ENCODE measurements around the gene KIDINS220.

Gene KIDINS220

GRCh38 chr2:8752385-8752784, 85.0 kb downstream of the KIDINS220 start:
- Histone ChIP-seq H3K4me3 (replicated peaks; ENCODE audit: low read depth, low read length) (no peak overlapping the region), H3K36me3 (ENCODE audit: control insufficient read depth, insufficient read depth, low read length) (peaks cover 2% of the 10 kb centered on the region), H3K27me3 (replicated peaks; ENCODE audit: control insufficient read depth, insufficient read depth, low read length) (no peaks in the 10 kb centered on the region)
- peak; percentile 26 for DNase-seq (ENCODE audit: extremely low read depth, insufficient read length)
- TF ChIP-seq, protein P1, sequence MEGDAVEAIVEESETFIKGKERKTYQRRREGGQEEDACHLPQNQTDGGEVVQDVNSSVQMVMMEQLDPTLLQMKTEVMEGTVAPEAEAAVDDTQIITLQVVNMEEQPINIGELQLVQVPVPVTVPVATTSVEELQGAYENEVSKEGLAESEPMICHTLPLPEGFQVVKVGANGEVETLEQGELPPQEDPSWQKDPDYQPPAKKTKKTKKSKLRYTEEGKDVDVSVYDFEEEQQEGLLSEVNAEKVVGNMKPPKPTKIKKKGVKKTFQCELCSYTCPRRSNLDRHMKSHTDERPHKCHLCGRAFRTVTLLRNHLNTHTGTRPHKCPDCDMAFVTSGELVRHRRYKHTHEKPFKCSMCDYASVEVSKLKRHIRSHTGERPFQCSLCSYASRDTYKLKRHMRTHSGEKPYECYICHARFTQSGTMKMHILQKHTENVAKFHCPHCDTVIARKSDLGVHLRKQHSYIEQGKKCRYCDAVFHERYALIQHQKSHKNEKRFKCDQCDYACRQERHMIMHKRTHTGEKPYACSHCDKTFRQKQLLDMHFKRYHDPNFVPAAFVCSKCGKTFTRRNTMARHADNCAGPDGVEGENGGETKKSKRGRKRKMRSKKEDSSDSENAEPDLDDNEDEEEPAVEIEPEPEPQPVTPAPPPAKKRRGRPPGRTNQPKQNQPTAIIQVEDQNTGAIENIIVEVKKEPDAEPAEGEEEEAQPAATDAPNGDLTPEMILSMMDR (IDR thresholded peaks at IDR 0.05; ENCODE audit: insufficient read depth, low read length, poor library complexity, severe bottlenecking) = no peak

DNA sequence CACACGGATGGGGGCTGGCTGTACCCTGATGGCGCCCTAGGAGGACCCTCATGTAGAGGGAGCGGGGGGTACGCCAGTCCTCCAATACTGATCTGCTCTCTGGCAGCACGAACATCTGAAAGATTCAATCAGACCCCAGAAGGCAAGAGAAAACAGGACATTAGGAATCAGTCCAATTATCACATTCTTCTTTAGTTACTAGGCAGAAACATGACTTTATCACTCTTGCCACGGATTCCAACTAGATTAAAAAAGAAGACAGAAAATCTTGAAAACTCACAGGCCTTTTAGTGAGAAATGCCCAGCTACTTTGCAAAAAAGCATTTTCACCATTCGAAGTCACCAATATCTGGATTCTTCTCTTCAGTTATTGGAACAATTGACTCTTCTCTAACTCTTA, 87.2 kb downstream of the KIDINS220 start:
- TF ChIP-seq, protein P1 (IDR thresholded peaks at IDR 0.05; ENCODE audit: insufficient read depth, low read length, poor library complexity, severe bottlenecking) = no peak
- Histone ChIP-seq H3K36me3 (ENCODE audit: control insufficient read depth, insufficient read depth, low read length) (peaks cover 3% of the 10 kb centered on the region), H3K27me3 (replicated peaks; ENCODE audit: control insufficient read depth, insufficient read depth, low read length) (no peaks in the 10 kb centered on the region), H3K4me3 (replicated peaks; ENCODE audit: low read depth, low read length) (no peak overlapping the region)
- DNase-seq (ENCODE audit: extremely low read depth, insufficient read length) = no peak

DNA sequence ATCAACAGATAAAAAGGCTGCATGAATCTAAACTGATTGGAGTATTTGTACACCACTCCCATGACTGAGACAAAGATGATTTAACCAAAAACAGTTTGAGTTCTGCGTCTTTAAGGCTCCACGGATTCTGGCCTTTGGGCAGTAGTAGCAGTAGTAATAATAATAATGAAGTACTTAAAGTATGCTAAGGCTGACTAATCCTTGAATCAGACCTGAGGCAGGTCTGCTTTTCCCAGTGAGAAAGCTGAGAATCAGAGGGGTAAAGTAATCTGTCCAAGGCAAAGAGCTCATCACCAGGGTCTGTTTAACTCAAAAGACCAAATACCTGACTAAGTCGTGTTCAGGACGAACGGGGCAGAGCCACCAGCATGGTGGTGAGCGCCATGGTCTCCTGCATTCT, 94.2 kb downstream of the KIDINS220 start:
- TF ChIP-seq, protein P1 (IDR thresholded peaks at IDR 0.05; ENCODE audit: insufficient read depth, low read length, poor library complexity, severe bottlenecking) = no peak
- no peak overlapping the region for H3K4me3 ChIP-seq (replicated peaks; ENCODE audit: low read depth, low read length)
- peaks cover 1% of the 10 kb centered on the region; the same call in 1 of the 2 replicates for H3K36me3 ChIP-seq (ENCODE audit: control insufficient read depth, insufficient read depth, low read length)
- no peaks in the 10 kb centered on the region for H3K27me3 ChIP-seq (replicated peaks; ENCODE audit: control insufficient read depth, insufficient read depth, low read length)
- no peak for DNase-seq (ENCODE audit: extremely low read depth, insufficient read length)

DNA sequence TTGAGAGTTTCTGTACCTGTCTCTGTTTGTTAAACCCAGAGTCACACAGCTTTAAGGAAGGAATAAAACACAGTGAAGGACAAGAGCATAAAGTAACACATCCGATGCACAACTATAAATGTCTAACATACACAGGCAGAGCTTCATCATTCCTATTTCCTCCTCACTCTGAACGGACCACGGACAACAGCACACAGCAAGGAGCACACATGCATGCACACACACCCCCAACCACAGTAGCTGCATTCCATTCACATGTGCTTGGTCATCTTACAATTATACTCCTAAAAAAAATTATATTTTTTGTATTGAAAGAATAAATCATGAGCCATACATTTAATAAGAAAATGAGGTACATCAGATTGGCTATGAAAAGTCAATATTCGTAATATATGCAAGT, 97.3 kb downstream of the KIDINS220 start:
- TF ChIP-seq, protein P1 (IDR thresholded peaks at IDR 0.05; ENCODE audit: insufficient read depth, low read length, poor library complexity, severe bottlenecking) = no peak
- Histone ChIP-seq H3K4me3 (replicated peaks; ENCODE audit: low read depth, low read length) (no peak overlapping the region), H3K36me3 (ENCODE audit: control insufficient read depth, insufficient read depth, low read length) (no peaks in the 10 kb centered on the region; the same call in 1 of the 2 replicates), H3K27me3 (replicated peaks; ENCODE audit: control insufficient read depth, insufficient read depth, low read length) (no peaks in the 10 kb centered on the region)
- DNase-seq (ENCODE audit: extremely low read depth, insufficient read length) = no peak

DNA sequence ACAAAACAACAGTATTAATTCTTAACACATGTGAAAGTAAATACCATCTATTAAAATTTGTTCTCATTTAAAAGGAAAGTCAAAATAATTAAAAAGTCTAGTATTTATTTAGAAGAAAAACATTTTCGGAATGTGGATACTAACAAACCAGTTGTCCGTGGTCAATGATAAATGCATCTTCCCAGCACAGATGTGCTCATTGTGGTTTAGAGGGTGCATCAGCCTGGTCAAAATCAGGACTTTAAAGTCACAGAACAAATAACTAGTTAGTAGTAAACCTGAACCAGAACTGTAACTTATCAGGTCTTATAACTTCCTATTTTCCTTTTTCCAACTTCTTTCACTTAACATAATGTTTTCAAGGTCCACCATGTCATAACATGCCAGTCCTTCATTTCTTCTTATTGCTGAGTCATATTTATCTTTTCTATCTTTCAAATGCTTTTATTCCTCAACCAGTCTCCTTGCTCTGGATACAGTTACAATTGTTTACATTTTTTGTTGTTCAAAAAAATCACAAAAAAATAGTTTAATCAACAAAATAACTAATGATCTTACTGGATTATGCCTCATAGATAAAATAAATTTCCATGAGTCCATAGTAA, 99.7 kb downstream of the KIDINS220 start:
- Histone ChIP-seq H3K4me3 (replicated peaks; ENCODE audit: low read depth, low read length) (no peak overlapping the region), H3K36me3 (ENCODE audit: control insufficient read depth, insufficient read depth, low read length) (peaks cover 5% of the 10 kb centered on the region), H3K27me3 (replicated peaks; ENCODE audit: control insufficient read depth, insufficient read depth, low read length) (no peaks in the 10 kb centered on the region)
- TF ChIP-seq, protein P1 (IDR thresholded peaks at IDR 0.05; ENCODE audit: insufficient read depth, low read length, poor library complexity, severe bottlenecking) = no peak
- no peak for DNase-seq (ENCODE audit: extremely low read depth, insufficient read length)

DNA sequence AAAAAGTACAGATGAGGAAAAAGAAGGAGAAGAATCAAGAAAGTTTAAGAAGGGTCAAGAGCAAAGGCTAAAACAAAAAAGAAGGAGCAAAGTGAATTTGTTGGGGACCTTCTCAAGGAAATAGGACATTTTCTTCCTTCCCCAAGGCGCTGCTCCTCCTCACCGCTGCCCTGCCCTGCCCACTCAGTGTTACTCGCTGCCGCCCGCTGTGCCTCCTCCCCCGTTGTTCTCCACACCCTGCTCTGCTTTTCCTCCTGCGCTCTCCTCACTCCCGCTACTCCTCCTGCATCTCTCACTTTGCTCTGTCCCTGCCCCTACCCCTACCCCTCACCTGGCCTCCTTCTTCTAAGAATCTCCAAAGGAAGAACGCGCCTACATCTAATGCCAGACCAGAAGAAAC, 104.8 kb downstream of the KIDINS220 start:
- H3K36me3 ChIP-seq (ENCODE audit: control insufficient read depth, insufficient read depth, low read length) = peaks cover 9% of the 10 kb centered on the region
- H3K4me3 ChIP-seq (replicated peaks; ENCODE audit: low read depth, low read length) = no peak overlapping the region
- DNase-seq (ENCODE audit: extremely low read depth, insufficient read length) = no peak

More for the DNA sequence above, 104.8 kb downstream of the KIDINS220 start:
- H3K27me3 ChIP-seq (replicated peaks; ENCODE audit: control insufficient read depth, insufficient read depth, low read length) = no peaks in the 10 kb centered on the region
- TF ChIP-seq, protein P1 (IDR thresholded peaks at IDR 0.05; ENCODE audit: insufficient read depth, low read length, poor library complexity, severe bottlenecking) = no peak
